IMR-90 (cell line): ENCODE results near the gene TFEB. TPM values are rescaled to one million over a fixed set of nuclear protein-coding genes. Genes with fewer than 3 reads are reported as not detected.
A peak's percentile ranks its signal among the peaks of the same experiment; 100 is the strongest.

Source experiments
- ATAC-seq: fragments of 200-7000 bp; cut with Tn5 transposase; 2 replicates; pipeline ENCODE4 v1.9.1; 2020; ENCODE audit warnings: low read depth, mild to moderate bottlenecking, moderate library complexity
- BruUV-seq: library from RNA; stranded (reverse); fragments of 400-500 nt; replicated peaks from 2 replicates; lab custom pipeline; 2021; lab: Mats Ljungman, UMichigan
- CTCF ChIA-PET: fragments of 300-600 bp; formaldehyde crosslinking; extraction: SDS; loops from one replicate; lab custom pipeline; 2021; ENCODE audit warnings: antibody characterized with exemption; lab: Yijun Ruan, JAX
- POLR2A ChIA-PET: fragments of 300-600 bp; sonication (Branson Sonifier 250); formaldehyde crosslinking; loops from one replicate; lab custom pipeline; 2022; ENCODE audit warnings: antibody characterized with exemption; ENCODE audit not compliant: unreplicated experiment; lab: Charles Lee
- DNase-seq: peaks from one replicate; pipeline ENCODE4 v3.0.0; 2013
- H2AFZ ChIP-seq: replicated peaks from 2 replicates; pipeline ENCODE3; 2013; ENCODE audit warnings: low read length, mild to moderate bottlenecking; ENCODE audit not compliant: poor library complexity
- H2AK5ac ChIP-seq: 2 replicates; pipeline ENCODE4 v1.6.1; 2013; ENCODE audit warnings: low read depth, low read length, inconsistent platforms
- H2AK9ac ChIP-seq: replicated peaks from 2 replicates; pipeline ENCODE3; 2013; ENCODE audit warnings: mild to moderate bottlenecking, low read depth, low read length, moderate library complexity; ENCODE audit not compliant: poor library complexity
- H2BK120ac ChIP-seq: 2 replicates; pipeline ENCODE4 v1.6.1; 2013; ENCODE audit warnings: low read depth, low read length, inconsistent platforms
- H2BK15ac ChIP-seq: 3 replicates; pipeline ENCODE4 v1.6.1; 2013; ENCODE audit warnings: low read depth, low read length, inconsistent platforms
- H2BK20ac ChIP-seq: 2 replicates; pipeline ENCODE4 v1.6.1; 2013; ENCODE audit warnings: low read depth, mild to moderate bottlenecking, inconsistent platforms, low read length, moderate library complexity
- H2BK5ac ChIP-seq: 2 replicates; pipeline ENCODE4 v1.6.1; 2013; ENCODE audit warnings: mild to moderate bottlenecking, low read depth, low read length, inconsistent platforms; ENCODE audit not compliant: poor library complexity, severe bottlenecking
- H3K14ac ChIP-seq: replicated peaks from 2 replicates; pipeline ENCODE4 v1.6.1; 2013; ENCODE audit warnings: low read depth, low read length, inconsistent platforms
- H3K18ac ChIP-seq: 2 replicates; pipeline ENCODE4 v1.6.1; 2013; ENCODE audit warnings: low read depth, low read length, control low read depth
- H3K23ac ChIP-seq: 2 replicates; pipeline ENCODE4 v1.6.1; 2013; ENCODE audit warnings: low read depth, low read length, inconsistent platforms
- H3K27ac ChIP-seq: 2 replicates; pipeline ENCODE4 v1.5.1; 2013; ENCODE audit warnings: mild to moderate bottlenecking, control low read depth, low read length; ENCODE audit not compliant: insufficient read depth
- H3K27me3 ChIP-seq: 2 replicates; pipeline ENCODE4 v1.6.1; 2013; ENCODE audit warnings: low read length; ENCODE audit not compliant: control insufficient read depth, insufficient read depth
- H3K36me3 ChIP-seq: 2 replicates; pipeline ENCODE4 v1.6.1; 2013; ENCODE audit warnings: low read length, mixed read lengths; ENCODE audit not compliant: control insufficient read depth, insufficient read depth
- H3K4ac ChIP-seq: 2 replicates; pipeline ENCODE4 v1.6.1; 2013; ENCODE audit warnings: low read depth, low read length, inconsistent platforms
- H3K4me1 ChIP-seq: 2 replicates; pipeline ENCODE4 v1.6.1; 2013; ENCODE audit warnings: low read length, mixed read lengths; ENCODE audit not compliant: control insufficient read depth, insufficient read depth
- H3K4me2 ChIP-seq: 2 replicates; pipeline ENCODE4 v1.6.1; 2013; ENCODE audit warnings: low read depth, mild to moderate bottlenecking, control low read depth, low read length, moderate library complexity
- H3K4me3 ChIP-seq: 2 replicates; pipeline ENCODE4 v1.5.1; 2013; ENCODE audit warnings: low read depth, mild to moderate bottlenecking, control low read depth, low read length, moderate library complexity; ENCODE audit not compliant: insufficient read depth
- H3K56ac ChIP-seq: 2 replicates; pipeline ENCODE4 v1.6.1; 2013; ENCODE audit warnings: low read length, inconsistent platforms; ENCODE audit not compliant: insufficient read depth; ENCODE audit errors: extremely low read depth
- H3K79me1 ChIP-seq, 2 experiments: 2 replicates each; pipeline ENCODE4 v1.6.1; 2013; ENCODE audit warnings: low read length in 2 of 2, inconsistent platforms in 1 of 2, low read depth in 1 of 2
- H3K9ac ChIP-seq: 2 replicates; pipeline ENCODE4 v1.6.1; 2013; ENCODE audit warnings: low read depth, low read length, control low read depth
- H3K9me1 ChIP-seq: 2 replicates; pipeline ENCODE4 v1.6.1; 2013; ENCODE audit warnings: low read length, inconsistent platforms; ENCODE audit not compliant: insufficient read depth
- H3K9me3 ChIP-seq: 2 replicates; pipeline ENCODE4 v1.6.1; 2013; ENCODE audit warnings: low read length; ENCODE audit not compliant: control insufficient read depth, insufficient read depth
- H4K20me1 ChIP-seq: 2 replicates; pipeline ENCODE4 v1.6.1; 2013; ENCODE audit warnings: low read length, inconsistent platforms; ENCODE audit not compliant: insufficient read depth
- H4K5ac ChIP-seq: 2 replicates; pipeline ENCODE4 v1.6.1; 2013; ENCODE audit warnings: mild to moderate bottlenecking, low read depth, low read length, control low read depth
- H4K8ac ChIP-seq, 2 experiments: 2 replicates each; pipeline ENCODE4 v1.6.1; 2013; ENCODE audit warnings: low read depth in 2 of 2, low read length in 2 of 2, control low read depth in 1 of 2, inconsistent platforms in 1 of 2
- H4K91ac ChIP-seq: 2 replicates; pipeline ENCODE4 v1.6.1; 2013; ENCODE audit warnings: low read depth, low read length, inconsistent platforms; ENCODE audit not compliant: insufficient read depth
- BHLHE40 ChIP-seq: fragments of 150-350 bp; IDR thresholded peaks from 2 replicates; pipeline ENCODE4 v1.6.1; 2016; ENCODE audit warnings: mild to moderate bottlenecking, low read depth, low read length
- CEBPB ChIP-seq: IDR thresholded peaks from 2 replicates; pipeline ENCODE4 v1.6.1; 2012; ENCODE audit warnings: low read depth, low read length, improper control_type of control experiment
- CHD1 ChIP-seq: IDR thresholded peaks from 2 replicates; pipeline ENCODE4 v1.6.1; 2012; ENCODE audit warnings: low read depth, low read length, improper control_type of control experiment
- FOS ChIP-seq: fragments of 150-350 bp; IDR thresholded peaks from 2 replicates; pipeline ENCODE4 v1.6.1; 2016; ENCODE audit warnings: low read depth, low read length
- MAFK ChIP-seq: IDR thresholded peaks from 2 replicates; pipeline ENCODE4 v1.6.1; 2012; ENCODE audit warnings: low read depth, low read length, improper control_type of control experiment
- MXI1 ChIP-seq: IDR thresholded peaks from 2 replicates; pipeline ENCODE4 v1.6.1; 2012; ENCODE audit warnings: low read depth, mild to moderate bottlenecking, low read length, moderate library complexity, borderline replicate concordance
- POLR2A ChIP-seq: IDR thresholded peaks from 2 replicates; pipeline ENCODE4 v1.6.1; 2012; ENCODE audit warnings: mild to moderate bottlenecking, low read depth, low read length
- RAD21 ChIP-seq: IDR thresholded peaks from 2 replicates; pipeline ENCODE4 v1.6.1; 2012; ENCODE audit warnings: low read length, improper control_type of control experiment
- RCOR1 ChIP-seq: IDR thresholded peaks from 2 replicates; pipeline ENCODE4 v1.6.1; 2012; ENCODE audit warnings: mild to moderate bottlenecking, low read length, improper control_type of control experiment; ENCODE audit not compliant: insufficient replicate concordance
- SMC3 ChIP-seq: fragments of 150-350 bp; IDR thresholded peaks from 2 replicates; pipeline ENCODE4 v1.6.1; 2016; ENCODE audit warnings: low read depth, mild to moderate bottlenecking, antibody characterized with exemption, low read length, moderate library complexity
- WGBS, 2 experiments: methylation state at CpG; one replicate each; pipeline versions ENCODE4 v1.1.5 to v1.1.7; 2013; ENCODE audit warnings: missing lambda C conversion rate in 2 of 2; ENCODE audit not compliant: insufficient read length in 1 of 2; ENCODE audit errors: extremely low coverage in 2 of 2; 5-methylcytosine and 5-hydroxymethylcytosine counted together
- dilution Hi-C: fragments of 300-500 bp; cut with HindIII; formaldehyde crosslinking; loops from one replicate; pipeline ENCODE4 v1.14.3; 2018; ENCODE audit warnings: low sequenced_read_pairs; ENCODE audit not compliant: unreplicated experiment
- in situ Hi-C: fragments of 300-500 bp; cut with MboI; formaldehyde crosslinking; loops from 3 replicates; pipeline ENCODE4 v1.14.3; 2019; ENCODE audit warnings: low sequenced_read_pairs, inconsistent platforms, mixed read lengths
- intact Hi-C: fragments of 100-400 bp; cut with micrococcal nuclease; formaldehyde crosslinking; loops from 2 replicates; pipeline ENCODE4 v1.10.0; 2022
- polyA plus RNA-seq, 3 experiments: library from polyadenylated mRNA; depleted of rRNA; stranded (reverse); fragments of >200 nt; gene quantifications; 2 replicates each; pipeline ENCODE4 v1.2.3, GENCODE V29; 2012; ENCODE audit warnings: low replicate concordance in 1 of 3
- total RNA-seq: library from RNA; depleted of rRNA; stranded (reverse); fragments of >200 nt; gene quantifications from 2 replicates; pipeline ENCODE4 v1.2.3, GENCODE V29; 2012
- TF ChIP-seq, protein P1 (sequence below): fragments of 150-350 bp; IDR thresholded peaks from 2 replicates; pipeline ENCODE4 v1.6.1; 2016; ENCODE audit warnings: low read depth, mild to moderate bottlenecking, low read length, moderate library complexity, borderline replicate concordance
- TF ChIP-seq, protein P2 (sequence below): fragments of 150-350 bp; IDR thresholded peaks from 2 replicates; pipeline ENCODE4 v1.6.1; 2017; ENCODE audit warnings: mild to moderate bottlenecking, antibody characterized with exemption, low read length, low read depth
- TF ChIP-seq, protein P3 (sequence below): conservative IDR thresholded peaks from 2 replicates; pipeline ENCODE4 v1.5.1; 2012; ENCODE audit warnings: mild to moderate bottlenecking, low read depth, low read length, improper control_type of control experiment

Gene TFEB
- total and polyA plus RNA-seq, 2 of the 4 experiments (the other 2 are of a cell fraction), result 4.5 to 4.9 TPM

DNA sequence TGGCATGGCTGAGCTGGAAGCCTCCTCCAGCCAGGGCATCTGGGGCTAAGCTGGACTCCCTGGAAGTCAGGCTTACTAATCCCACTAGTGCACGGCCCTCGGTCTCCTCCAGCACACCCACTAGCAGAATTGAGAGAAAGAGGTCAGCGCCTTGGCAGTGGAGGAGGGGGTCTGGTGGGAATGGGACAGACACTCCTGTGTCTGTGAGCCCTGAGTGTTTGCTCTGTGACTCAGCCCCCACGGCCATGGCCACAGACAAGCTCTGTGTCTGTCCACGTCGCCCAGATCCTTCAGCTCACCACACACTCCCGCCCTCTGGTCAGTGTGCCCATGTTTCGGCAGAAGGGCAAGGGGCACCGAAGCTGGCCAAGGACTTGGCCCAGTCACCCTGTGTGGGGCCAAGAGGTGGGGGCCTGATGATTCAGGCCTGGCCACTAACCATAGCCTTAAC lies 88.3 kb downstream of the TFEB start:
- Histone ChIP-seq H3K79me1 (no peaks in the 10 kb centered on the region), H2AK9ac (no peak overlapping the region), H3K9me3 (no peaks in the 10 kb centered on the region), H3K27ac (no peak overlapping the region), H2BK120ac (no peak overlapping the region), H4K91ac (no peak overlapping the region), H4K20me1 (no peaks in the 10 kb centered on the region; the same call in 1 of the 2 replicates), H4K8ac (no peak overlapping the region), H3K4me1 (no peaks in the 10 kb centered on the region), H3K9me1 (no peaks in the 10 kb centered on the region), H2BK5ac (no peak overlapping the region), H3K18ac (no peak overlapping the region), H3K27me3 (peaks cover 67% of the 10 kb centered on the region), H3K56ac (no peak overlapping the region), H2AFZ (no peak overlapping the region), H3K23ac (no peak overlapping the region), H3K14ac (no peak overlapping the region), H3K36me3 (no peaks in the 10 kb centered on the region), H3K4me3 (no peak overlapping the region), H3K4me2 (no peak overlapping the region), H2BK15ac (no peak overlapping the region), H3K4ac (no peak overlapping the region), H4K5ac (no peak overlapping the region), H2AK5ac (no peak overlapping the region), H3K9ac (no peak overlapping the region), H2BK20ac (no peak overlapping the region)
- ATAC-seq (peak; percentile 24; the same call in 1 of the 2 replicates), DNase-seq (no peak)
- CTCF ChIA-PET, result no interaction called here
- 60% methylated on average over 2 of the region's 9 CpGs; no CpG with 5 or more reads in 1 of the 2 experiments for WGBS, 2 experiments
- BruUV-seq, result no TSS peak
- POLR2A ChIA-PET, result no interaction called here
- TF ChIP-seq CHD1, result no peak
- no peak for TF ChIP-seq MAFK
- TF ChIP-seq SMC3, result no peak
- TF ChIP-seq, protein P1, sequence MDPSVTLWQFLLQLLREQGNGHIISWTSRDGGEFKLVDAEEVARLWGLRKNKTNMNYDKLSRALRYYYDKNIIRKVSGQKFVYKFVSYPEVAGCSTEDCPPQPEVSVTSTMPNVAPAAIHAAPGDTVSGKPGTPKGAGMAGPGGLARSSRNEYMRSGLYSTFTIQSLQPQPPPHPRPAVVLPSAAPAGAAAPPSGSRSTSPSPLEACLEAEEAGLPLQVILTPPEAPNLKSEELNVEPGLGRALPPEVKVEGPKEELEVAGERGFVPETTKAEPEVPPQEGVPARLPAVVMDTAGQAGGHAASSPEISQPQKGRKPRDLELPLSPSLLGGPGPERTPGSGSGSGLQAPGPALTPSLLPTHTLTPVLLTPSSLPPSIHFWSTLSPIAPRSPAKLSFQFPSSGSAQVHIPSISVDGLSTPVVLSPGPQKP, result no peak
- TF ChIP-seq, protein P2, sequence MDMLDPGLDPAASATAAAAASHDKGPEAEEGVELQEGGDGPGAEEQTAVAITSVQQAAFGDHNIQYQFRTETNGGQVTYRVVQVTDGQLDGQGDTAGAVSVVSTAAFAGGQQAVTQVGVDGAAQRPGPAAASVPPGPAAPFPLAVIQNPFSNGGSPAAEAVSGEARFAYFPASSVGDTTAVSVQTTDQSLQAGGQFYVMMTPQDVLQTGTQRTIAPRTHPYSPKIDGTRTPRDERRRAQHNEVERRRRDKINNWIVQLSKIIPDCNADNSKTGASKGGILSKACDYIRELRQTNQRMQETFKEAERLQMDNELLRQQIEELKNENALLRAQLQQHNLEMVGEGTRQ, result no peak
- no peak for TF ChIP-seq RCOR1
- no peak for TF ChIP-seq BHLHE40
- TF ChIP-seq CEBPB, result no peak
- TF ChIP-seq, protein P3, sequence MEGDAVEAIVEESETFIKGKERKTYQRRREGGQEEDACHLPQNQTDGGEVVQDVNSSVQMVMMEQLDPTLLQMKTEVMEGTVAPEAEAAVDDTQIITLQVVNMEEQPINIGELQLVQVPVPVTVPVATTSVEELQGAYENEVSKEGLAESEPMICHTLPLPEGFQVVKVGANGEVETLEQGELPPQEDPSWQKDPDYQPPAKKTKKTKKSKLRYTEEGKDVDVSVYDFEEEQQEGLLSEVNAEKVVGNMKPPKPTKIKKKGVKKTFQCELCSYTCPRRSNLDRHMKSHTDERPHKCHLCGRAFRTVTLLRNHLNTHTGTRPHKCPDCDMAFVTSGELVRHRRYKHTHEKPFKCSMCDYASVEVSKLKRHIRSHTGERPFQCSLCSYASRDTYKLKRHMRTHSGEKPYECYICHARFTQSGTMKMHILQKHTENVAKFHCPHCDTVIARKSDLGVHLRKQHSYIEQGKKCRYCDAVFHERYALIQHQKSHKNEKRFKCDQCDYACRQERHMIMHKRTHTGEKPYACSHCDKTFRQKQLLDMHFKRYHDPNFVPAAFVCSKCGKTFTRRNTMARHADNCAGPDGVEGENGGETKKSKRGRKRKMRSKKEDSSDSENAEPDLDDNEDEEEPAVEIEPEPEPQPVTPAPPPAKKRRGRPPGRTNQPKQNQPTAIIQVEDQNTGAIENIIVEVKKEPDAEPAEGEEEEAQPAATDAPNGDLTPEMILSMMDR, result no peak
- no peak for TF ChIP-seq POLR2A
- TF ChIP-seq MXI1, result no peak
- no peak for TF ChIP-seq RAD21
- TF ChIP-seq FOS, result no peak
- in situ Hi-C loops, result no loop called here
- dilution Hi-C loops, result no loop called here
- intact Hi-C loops, result no loop called here
